LNCaP clone FGC (cell line): Measurements from ENCODE around the gene GRIK4.

Experiments used
- DNase-seq: peaks from one replicate; pipeline ENCODE4 v3.0.0-alpha.2; 2011; ENCODE audit warnings: low read depth
- H3K4me3 ChIP-seq: 2 replicates; pipeline ENCODE4 v1.5.1; 2011; ENCODE audit warnings: mild to moderate bottlenecking, low read depth, low read length, control low read depth
- TF ChIP-seq, protein P1 (sequence below): IDR thresholded peaks from 2 replicates; pipeline ENCODE4 v1.5.1; 2012; ENCODE audit warnings: mild to moderate bottlenecking; ENCODE audit not compliant: control insufficient read depth, insufficient read depth; ENCODE audit errors: extremely low read depth

Gene GRIK4

DNA sequence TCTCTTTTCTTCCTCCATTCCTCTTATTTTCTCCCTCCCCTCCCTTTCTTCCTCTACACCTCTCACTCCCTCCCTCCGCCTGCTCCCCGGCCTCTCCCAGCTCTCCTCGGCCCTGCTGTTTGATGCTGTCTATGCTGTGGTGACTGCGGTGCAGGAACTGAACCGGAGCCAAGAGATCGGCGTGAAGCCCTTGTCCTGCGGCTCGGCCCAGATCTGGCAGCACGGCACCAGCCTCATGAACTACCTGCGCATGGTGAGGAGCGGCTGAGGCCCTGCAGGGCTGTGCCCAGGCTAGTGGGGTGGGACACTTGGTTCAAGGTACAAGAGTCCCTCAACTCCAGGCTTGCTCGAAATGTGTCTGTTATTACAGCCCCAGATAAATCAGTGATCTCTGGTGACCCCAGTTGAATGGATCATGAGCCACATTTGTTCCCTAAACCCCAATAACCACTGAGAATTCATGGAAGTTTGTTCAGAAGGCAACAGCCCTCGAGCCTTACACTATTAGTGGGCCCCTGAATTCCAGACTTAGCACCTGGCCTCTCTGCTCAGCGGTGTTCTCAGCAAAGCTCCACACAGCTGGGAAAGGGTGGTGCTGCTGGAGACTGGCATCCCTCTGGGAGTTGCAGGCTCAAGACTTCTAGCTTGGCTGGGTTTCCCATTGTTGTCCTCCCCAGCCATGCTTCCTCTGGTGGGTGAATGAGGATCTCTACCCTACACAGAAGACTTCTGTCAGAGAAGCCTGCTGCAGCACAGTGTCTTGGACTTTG lies 362.6 kb downstream of the GRIK4 start:
- H3K4me3 ChIP-seq, result no peak overlapping the region
- TF ChIP-seq, protein P1, sequence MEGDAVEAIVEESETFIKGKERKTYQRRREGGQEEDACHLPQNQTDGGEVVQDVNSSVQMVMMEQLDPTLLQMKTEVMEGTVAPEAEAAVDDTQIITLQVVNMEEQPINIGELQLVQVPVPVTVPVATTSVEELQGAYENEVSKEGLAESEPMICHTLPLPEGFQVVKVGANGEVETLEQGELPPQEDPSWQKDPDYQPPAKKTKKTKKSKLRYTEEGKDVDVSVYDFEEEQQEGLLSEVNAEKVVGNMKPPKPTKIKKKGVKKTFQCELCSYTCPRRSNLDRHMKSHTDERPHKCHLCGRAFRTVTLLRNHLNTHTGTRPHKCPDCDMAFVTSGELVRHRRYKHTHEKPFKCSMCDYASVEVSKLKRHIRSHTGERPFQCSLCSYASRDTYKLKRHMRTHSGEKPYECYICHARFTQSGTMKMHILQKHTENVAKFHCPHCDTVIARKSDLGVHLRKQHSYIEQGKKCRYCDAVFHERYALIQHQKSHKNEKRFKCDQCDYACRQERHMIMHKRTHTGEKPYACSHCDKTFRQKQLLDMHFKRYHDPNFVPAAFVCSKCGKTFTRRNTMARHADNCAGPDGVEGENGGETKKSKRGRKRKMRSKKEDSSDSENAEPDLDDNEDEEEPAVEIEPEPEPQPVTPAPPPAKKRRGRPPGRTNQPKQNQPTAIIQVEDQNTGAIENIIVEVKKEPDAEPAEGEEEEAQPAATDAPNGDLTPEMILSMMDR, result no peak
- no peak for DNase-seq

DNA sequence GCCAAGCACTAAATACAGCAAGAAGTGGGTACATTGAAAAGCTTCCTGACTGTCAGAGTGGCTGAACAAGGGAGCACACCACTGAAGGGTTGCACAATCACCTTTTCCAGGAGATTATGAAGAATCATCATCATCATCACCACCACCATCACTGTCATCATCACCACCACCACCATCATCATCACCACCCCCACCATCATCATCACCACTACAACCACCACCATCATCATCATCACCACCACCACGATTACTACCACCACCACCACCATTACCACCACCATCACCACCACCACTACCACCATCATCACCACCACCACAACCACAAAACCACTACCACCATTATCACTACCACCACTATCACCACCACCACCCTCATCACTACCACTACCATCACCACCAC lies 364.4 kb downstream of the GRIK4 start:
- TF ChIP-seq, protein P1, result no peak

DNA sequence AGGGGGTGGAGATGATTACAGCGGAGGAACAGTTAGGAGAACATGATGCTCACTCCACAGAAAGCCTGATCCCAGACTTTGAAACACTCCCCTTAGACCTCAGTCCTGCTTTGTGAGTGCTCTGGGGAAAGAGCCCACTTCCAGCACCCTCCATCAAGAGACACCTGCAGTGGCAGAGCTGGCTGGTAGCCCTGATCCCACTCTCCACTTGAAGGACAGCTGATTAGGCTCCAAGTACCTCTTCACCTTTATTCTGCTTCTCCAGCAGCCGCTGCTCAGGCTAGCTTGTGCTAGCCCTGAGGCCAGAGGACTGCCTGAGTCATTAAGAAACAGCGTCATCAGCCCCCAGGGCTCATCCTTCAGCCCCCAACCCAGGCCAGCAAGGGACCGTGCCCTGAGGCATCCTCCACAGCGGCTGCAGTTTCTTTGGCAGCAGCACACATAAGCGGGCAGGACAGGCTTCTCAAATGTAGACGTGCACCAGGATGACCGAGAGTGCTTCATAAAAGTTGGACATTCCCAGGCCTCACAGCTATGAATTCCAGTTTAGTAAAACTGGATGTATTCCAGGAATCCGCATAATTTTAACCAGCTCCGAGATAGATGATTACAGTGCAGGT lies 366.3 kb downstream of the GRIK4 start:
- no peak for DNase-seq
- TF ChIP-seq, protein P1, result no peak
- H3K4me3 ChIP-seq, result no peak overlapping the region

More for the DNA sequence above, 364.4 kb downstream of the GRIK4 start:
- H3K4me3 ChIP-seq, result no peak overlapping the region
- DNase-seq, result no peak

DNA sequence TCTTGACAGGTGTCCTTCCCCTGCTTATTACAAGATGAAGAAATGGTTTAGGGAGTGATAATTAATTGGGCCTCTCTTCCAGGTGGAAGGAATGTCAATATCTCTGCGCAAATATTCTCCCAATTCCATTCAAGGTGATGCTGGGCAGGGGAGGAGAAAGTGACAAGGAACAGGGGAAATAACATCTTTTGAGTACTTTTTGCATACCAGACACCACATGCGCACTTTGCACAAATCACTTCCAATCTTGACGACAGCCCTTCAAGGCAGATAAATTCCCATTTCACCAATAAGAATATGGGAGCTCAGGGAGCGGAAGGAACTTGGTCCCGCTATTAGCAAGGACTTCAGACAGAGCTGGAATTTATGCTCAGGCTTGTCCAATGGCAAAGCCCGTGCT lies 367.2 kb downstream of the GRIK4 start:
- TF ChIP-seq, protein P1, result no peak
- no peak for DNase-seq

DNA sequence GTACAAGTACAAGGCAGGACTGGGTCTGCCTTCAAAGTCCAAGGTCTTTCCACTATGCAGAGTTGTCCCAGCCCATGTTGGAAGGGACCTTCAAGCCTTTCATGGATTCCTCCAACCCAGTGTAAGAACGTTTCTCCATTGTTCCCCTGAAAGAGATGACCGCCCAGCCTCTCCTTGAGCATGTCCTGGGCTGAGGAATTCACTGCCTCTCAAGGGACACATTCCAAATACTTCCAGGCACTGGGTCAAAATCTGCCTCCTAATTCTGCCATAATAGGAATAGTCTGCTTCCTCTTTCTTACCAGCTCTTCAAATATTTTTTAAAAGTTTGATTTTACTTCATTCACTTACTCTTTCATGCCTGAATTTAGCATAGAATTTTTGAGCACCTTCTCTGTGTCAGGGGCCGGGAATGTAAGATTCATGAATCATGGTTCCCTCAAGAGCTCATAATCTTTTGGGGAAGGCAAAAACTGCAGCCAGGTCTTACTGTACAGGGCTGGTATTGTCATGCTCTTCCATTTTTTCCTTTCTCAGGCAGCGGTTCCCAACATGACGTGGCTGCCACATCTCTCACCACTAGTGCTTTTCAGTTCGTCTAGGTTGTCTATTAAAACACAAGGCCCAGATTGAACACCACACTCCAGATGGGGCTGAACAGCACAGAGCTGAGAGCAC lies 369.1 kb downstream of the GRIK4 start:
- TF ChIP-seq, protein P1, result no peak
- no peak overlapping the region for H3K4me3 ChIP-seq
- DNase-seq, result no peak

More for the DNA sequence above, 367.2 kb downstream of the GRIK4 start:
- H3K4me3 ChIP-seq, result no peak overlapping the region

DNA sequence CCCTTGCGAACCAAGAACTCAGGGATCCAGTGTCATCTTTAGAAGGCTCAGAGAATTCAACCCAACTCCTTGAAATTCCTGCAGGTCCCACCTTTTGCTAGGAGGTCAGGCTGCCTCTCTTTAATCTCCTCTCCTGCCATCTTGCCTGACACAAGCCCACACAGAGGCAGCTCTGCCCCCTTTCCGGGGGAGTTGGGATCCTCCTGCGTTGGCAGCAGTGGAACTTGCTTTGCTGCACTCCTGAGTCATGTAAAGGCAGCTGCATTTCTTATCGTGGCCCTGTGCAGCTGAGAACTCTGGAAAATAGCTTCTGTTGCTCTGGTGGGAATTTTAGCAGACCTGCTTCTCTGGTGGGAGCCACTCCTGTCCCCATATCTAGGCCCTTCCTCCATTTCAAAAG lies 370.0 kb downstream of the GRIK4 start:
- no peak for DNase-seq
- TF ChIP-seq, protein P1, result no peak
- no peak overlapping the region for H3K4me3 ChIP-seq
